ENCODE results near the gene HES3. TPM values are rescaled to one million over a fixed set of nuclear protein-coding genes. Genes with fewer than 3 reads are reported as not detected.

Gene HES3
- polyA plus RNA-seq, 1 experiment, result not detected

DNA sequence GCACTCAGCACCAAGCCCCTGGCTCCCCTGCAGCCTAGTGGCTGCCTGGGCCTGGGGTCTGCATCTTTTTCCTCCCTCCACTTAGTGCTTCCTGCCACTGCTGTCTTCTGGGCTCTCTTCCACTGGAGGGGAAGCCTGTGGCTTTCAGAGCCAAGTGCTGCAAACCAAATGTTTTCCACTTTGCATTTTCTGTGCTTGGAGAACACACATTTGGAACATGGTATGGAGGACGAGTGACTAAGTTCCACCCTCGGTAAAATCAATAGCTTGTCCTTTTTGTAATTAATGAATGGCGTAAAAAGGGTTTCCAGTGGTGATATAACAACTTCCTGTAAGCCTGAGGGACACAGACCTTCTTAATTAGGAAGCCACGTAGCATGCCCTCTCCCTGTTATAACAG lies 27.0 kb downstream of the HES3 start:
- no peak overlapping the region for H3K4me3 ChIP-seq (ENCODE audit: low read depth, low read length)
- H3K27ac ChIP-seq (ENCODE audit: low read depth, low read length), result no peak overlapping the region
- H3K27me3 ChIP-seq (ENCODE audit: control insufficient read depth, insufficient read depth, low read length), result no peaks in the 10 kb centered on the region
- POLR2A ChIA-PET, result no interaction called here
- H3K9me3 ChIP-seq (ENCODE audit: control insufficient read depth, insufficient read depth, low read length), result no peaks in the 10 kb centered on the region; the same call in 1 of the 2 replicates
- CTCF ChIA-PET, result interaction anchor here (1.9 kb wide), 1 partner anchor 24 kb away, joined by 6 read pairs; no protein-coding TSS in a partner anchor
- TF ChIP-seq, protein P1, sequence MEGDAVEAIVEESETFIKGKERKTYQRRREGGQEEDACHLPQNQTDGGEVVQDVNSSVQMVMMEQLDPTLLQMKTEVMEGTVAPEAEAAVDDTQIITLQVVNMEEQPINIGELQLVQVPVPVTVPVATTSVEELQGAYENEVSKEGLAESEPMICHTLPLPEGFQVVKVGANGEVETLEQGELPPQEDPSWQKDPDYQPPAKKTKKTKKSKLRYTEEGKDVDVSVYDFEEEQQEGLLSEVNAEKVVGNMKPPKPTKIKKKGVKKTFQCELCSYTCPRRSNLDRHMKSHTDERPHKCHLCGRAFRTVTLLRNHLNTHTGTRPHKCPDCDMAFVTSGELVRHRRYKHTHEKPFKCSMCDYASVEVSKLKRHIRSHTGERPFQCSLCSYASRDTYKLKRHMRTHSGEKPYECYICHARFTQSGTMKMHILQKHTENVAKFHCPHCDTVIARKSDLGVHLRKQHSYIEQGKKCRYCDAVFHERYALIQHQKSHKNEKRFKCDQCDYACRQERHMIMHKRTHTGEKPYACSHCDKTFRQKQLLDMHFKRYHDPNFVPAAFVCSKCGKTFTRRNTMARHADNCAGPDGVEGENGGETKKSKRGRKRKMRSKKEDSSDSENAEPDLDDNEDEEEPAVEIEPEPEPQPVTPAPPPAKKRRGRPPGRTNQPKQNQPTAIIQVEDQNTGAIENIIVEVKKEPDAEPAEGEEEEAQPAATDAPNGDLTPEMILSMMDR (IDR thresholded peaks at IDR 0.05; ENCODE audit: low read depth, low read length), result no peak
- no peak for DNase-seq (ENCODE audit: low read depth, low spot score)

DNA sequence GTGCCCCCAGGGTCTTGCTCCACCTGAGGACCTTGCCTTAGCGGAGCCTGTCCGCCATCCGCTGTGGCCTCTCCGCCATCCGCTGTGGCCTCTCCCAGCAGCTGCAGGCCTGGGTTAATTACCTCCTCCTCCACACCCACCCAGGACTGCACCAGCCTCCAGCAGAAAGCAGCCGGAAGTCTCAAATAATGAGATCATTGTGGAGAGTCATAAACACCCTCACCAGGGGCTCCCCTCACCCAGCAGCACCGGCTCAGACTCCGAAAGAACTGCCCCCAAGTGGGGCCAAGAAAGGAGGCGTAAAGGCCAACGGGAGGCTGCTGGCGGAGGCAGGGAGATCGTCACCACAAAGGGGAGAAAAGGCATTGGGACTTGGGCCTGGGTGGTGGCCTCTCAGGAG lies 27.6 kb downstream of the HES3 start:
- H3K9me3 ChIP-seq (ENCODE audit: control insufficient read depth, insufficient read depth, low read length), result no peaks in the 10 kb centered on the region; the same call in 1 of the 2 replicates
- no peak overlapping the region for H3K27ac ChIP-seq (ENCODE audit: low read depth, low read length)
- no peaks in the 10 kb centered on the region for H3K27me3 ChIP-seq (ENCODE audit: control insufficient read depth, insufficient read depth, low read length)
- DNase-seq (ENCODE audit: low read depth, low spot score), result no peak
- ChIA-PET POLR2A (no interaction called here), CTCF (interaction anchor here (1.9 kb wide), 1 partner anchor 25 kb away, joined by 6 read pairs; no protein-coding TSS in a partner anchor)
- TF ChIP-seq, protein P1 (IDR thresholded peaks at IDR 0.05; ENCODE audit: low read depth, low read length), result no peak
- H3K4me3 ChIP-seq (ENCODE audit: low read depth, low read length), result no peak overlapping the region

DNA sequence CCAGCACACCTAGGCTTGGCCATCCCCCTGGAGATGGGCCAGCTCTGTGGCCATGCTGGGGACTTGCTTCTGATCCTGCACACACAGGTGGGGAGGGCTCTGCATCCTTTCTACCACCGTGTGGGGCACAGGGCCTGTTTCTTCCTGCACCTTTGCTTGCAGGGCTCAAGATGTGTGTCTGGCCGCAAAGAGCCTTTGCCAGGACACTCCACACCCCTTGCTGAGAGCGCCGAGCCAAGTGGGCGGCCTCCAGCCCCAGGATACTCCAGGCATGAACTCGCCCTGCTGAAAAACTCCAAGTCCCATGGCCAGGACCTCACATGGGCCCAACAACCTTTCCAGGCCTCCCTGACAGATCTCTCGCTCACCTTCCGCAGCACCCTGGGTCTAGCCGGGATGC lies 28.5 kb downstream of the HES3 start:
- ChIA-PET POLR2A (no interaction called here), CTCF (no interaction called here)
- no peak overlapping the region for H3K27ac ChIP-seq (ENCODE audit: low read depth, low read length)

DNA sequence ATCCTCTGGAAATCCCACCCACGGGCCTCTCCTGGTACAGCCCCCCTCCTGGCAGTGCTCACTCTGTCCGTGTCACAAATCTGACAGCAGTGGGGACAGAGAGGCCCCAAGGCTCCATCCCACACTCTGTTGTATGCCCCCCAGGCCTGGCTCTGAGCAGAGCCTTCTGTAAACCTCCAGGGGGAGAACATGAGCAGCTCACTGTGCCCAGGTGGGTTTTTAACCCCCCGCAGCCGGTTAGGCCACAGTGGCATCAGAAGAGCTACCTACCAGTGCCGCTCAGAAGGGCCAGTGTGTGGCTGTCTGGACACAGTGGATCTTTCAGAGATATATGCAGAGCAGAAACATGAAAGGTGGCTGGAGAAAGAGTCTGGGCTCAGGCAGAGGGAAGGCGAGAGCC lies 28.9 kb downstream of the HES3 start:
- Histone ChIP-seq H3K27me3 (ENCODE audit: control insufficient read depth, insufficient read depth, low read length) (no peaks in the 10 kb centered on the region), H3K27ac (ENCODE audit: low read depth, low read length) (no peak overlapping the region), H3K4me3 (ENCODE audit: low read depth, low read length) (no peak overlapping the region), H3K9me3 (ENCODE audit: control insufficient read depth, insufficient read depth, low read length) (no peaks in the 10 kb centered on the region; the same call in 1 of the 2 replicates)
- DNase-seq (ENCODE audit: low read depth, low spot score), result no peak
- ChIA-PET POLR2A (no interaction called here), CTCF (no interaction called here)
- TF ChIP-seq, protein P1 (IDR thresholded peaks at IDR 0.05; ENCODE audit: low read depth, low read length), result peak; percentile 23; the same call in 1 of the 2 replicates

More for the DNA sequence above, 28.5 kb downstream of the HES3 start:
- TF ChIP-seq, protein P1 (IDR thresholded peaks at IDR 0.05; ENCODE audit: low read depth, low read length), result no peak
- Histone ChIP-seq H3K4me3 (ENCODE audit: low read depth, low read length) (no peak overlapping the region), H3K27me3 (ENCODE audit: control insufficient read depth, insufficient read depth, low read length) (no peaks in the 10 kb centered on the region), H3K9me3 (ENCODE audit: control insufficient read depth, insufficient read depth, low read length) (no peaks in the 10 kb centered on the region; the same call in 1 of the 2 replicates)
- no peak for DNase-seq (ENCODE audit: low read depth, low spot score)

DNA sequence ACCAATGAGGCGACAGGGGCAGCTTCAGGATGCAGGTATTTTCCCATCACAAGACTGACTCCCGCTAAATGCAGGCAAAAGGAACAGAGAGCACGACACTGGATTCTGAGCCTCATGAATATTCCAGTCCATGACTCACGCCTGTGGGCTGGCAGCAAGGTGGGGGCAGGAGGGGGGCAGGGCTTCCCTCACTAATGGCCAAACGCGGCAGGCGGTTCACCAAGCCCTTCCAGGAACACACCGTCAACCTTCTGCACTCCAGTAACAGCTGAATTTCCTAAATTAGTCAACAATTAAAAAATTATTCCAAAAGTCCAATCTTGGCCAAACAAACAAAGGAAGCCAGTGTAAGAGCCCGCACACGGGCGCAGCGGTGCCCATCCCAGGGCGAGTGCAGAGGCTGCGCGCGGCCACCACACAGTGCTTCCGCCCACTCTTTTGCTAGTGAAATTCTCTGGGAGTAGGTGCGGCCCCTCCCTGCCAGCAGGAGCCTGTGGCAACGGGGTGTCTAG lies 29.5 kb downstream of the HES3 start:
- TF ChIP-seq, protein P1 (IDR thresholded peaks at IDR 0.05; ENCODE audit: low read depth, low read length), result no peak
- ChIA-PET CTCF (no interaction called here), POLR2A (no interaction called here)
- H3K27ac ChIP-seq (ENCODE audit: low read depth, low read length), result no peak overlapping the region
- no peak overlapping the region for H3K4me3 ChIP-seq (ENCODE audit: low read depth, low read length)
- no peaks in the 10 kb centered on the region for H3K27me3 ChIP-seq (ENCODE audit: control insufficient read depth, insufficient read depth, low read length)
- H3K9me3 ChIP-seq (ENCODE audit: control insufficient read depth, insufficient read depth, low read length), result no peaks in the 10 kb centered on the region; the same call in 1 of the 2 replicates
- DNase-seq (ENCODE audit: low read depth, low spot score), result peak; percentile 13

Data from AG04450 (cell line).